Osteoblast (primary cell): ENCODE data around the gene TLE2. TPM values are rescaled to one million over a fixed set of nuclear protein-coding genes. Genes with fewer than 3 reads are reported as not detected.

ENCODE experiments used
- DNase-seq: peaks from one replicate; pipeline ENCODE4 v3.0.0; 2011; ENCODE audit warnings: low spot score, mixed read lengths; ENCODE audit not compliant: insufficient read length; ENCODE audit errors: missing footprints
- H2AFZ ChIP-seq: 2 replicates; pipeline ENCODE4 v1.6.0; 2011; ENCODE audit warnings: mild to moderate bottlenecking, low read length
- H3K27ac ChIP-seq: 2 replicates; pipeline ENCODE4 v1.5.1; 2011; ENCODE audit warnings: mild to moderate bottlenecking, low read depth, low read length, moderate library complexity
- H3K27me3 ChIP-seq: 2 replicates; pipeline ENCODE4 v1.6.0; 2012; ENCODE audit warnings: mild to moderate bottlenecking, control low read depth, inconsistent platforms, low read length, moderate library complexity; ENCODE audit not compliant: insufficient read depth
- H3K36me3 ChIP-seq: 2 replicates; pipeline ENCODE4 v1.5.1; 2011; ENCODE audit warnings: mild to moderate bottlenecking, low read length, control low read depth, moderate library complexity; ENCODE audit not compliant: insufficient read depth
- H3K4me1 ChIP-seq: 2 replicates; pipeline ENCODE4 v1.5.1; 2011; ENCODE audit warnings: mild to moderate bottlenecking, low read length, control low read depth, moderate library complexity; ENCODE audit not compliant: insufficient read depth
- H3K4me2 ChIP-seq: 2 replicates; pipeline ENCODE4 v1.6.0; 2011; ENCODE audit warnings: mild to moderate bottlenecking, low read length; ENCODE audit not compliant: insufficient read depth
- H3K4me3 ChIP-seq: fragments of 200-600 bp; sonication (generic); 3 replicates; pipeline ENCODE4 v1.5.1; 2012; ENCODE audit warnings: mild to moderate bottlenecking, low read length, inconsistent platforms; ENCODE audit not compliant: insufficient read depth
- H3K79me2 ChIP-seq: 2 replicates; pipeline ENCODE4 v1.6.0; 2012; ENCODE audit warnings: mild to moderate bottlenecking, low read length, control low read depth, inconsistent platforms; ENCODE audit not compliant: insufficient read depth
- H3K9me3 ChIP-seq: 2 replicates; pipeline ENCODE4 v1.5.1; 2011; ENCODE audit warnings: low read depth, low read length, control low read depth
- H4K20me1 ChIP-seq: 2 replicates; pipeline ENCODE4 v1.6.0; 2012; ENCODE audit warnings: mild to moderate bottlenecking, low read length, control low read depth; ENCODE audit not compliant: insufficient read depth
- CTCF ChIP-seq: IDR thresholded peaks from 2 replicates; pipeline ENCODE4 v1.5.1; 2011; ENCODE audit warnings: mild to moderate bottlenecking, low read depth, low read length, moderate library complexity; ENCODE audit errors: extremely low read depth
- total RNA-seq: library from RNA; depleted of rRNA; stranded (reverse); fragments of >200 nt; gene quantifications from 2 replicates; pipeline ENCODE4 v1.2.3, GENCODE V29; 2012

Gene TLE2
- total RNA-seq, 1 donor, result 5.1 TPM

GRCh38 chr19:2984215-2984528 lies 44.9 kb downstream of the TLE2 start:
- no peak for TF ChIP-seq CTCF
- peak; percentile 93 for DNase-seq
- Histone ChIP-seq H3K9me3 (no peaks in the 10 kb centered on the region), H3K27ac (no peak overlapping the region), H3K4me1 (peaks cover 18% of the 10 kb centered on the region), H3K79me2 (no peaks in the 10 kb centered on the region), H4K20me1 (no peaks in the 10 kb centered on the region), H3K4me2 (peak overlapping the region; percentile 75), H2AFZ (peak overlapping the region; percentile 81), H3K36me3 (no peaks in the 10 kb centered on the region), H3K4me3 (peak overlapping the region; percentile 68), H3K27me3 (peaks cover 9% of the 10 kb centered on the region)

GRCh38 chr19:2983351-2984214 lies 45.5 kb downstream of the TLE2 start:
- Histone ChIP-seq H4K20me1 (no peaks in the 10 kb centered on the region), H3K27me3 (peaks cover 9% of the 10 kb centered on the region), H3K27ac (peak overlapping the region; percentile 41), H3K4me2 (peak overlapping the region; percentile 75), H3K79me2 (no peaks in the 10 kb centered on the region), H3K9me3 (no peaks in the 10 kb centered on the region), H3K36me3 (no peaks in the 10 kb centered on the region), H3K4me3 (peak overlapping the region; percentile 68), H3K4me1 (peaks cover 20% of the 10 kb centered on the region), H2AFZ (peak overlapping the region; percentile 81)
- no peak for TF ChIP-seq CTCF
- DNase-seq, result peak; percentile 83

- Histone ChIP-seq H2AFZ (peak overlapping the region; percentile 81), H3K4me2 (peak overlapping the region; percentile 75), H3K9me3 (no peaks in the 10 kb centered on the region), H3K79me2 (no peaks in the 10 kb centered on the region), H3K27ac (peak overlapping the region; percentile 41), H4K20me1 (no peaks in the 10 kb centered on the region), H3K36me3 (no peaks in the 10 kb centered on the region), H3K27me3 (peaks cover 9% of the 10 kb centered on the region), H3K4me1 (peaks cover 22% of the 10 kb centered on the region), H3K4me3 (no peak overlapping the region)
- no peak for TF ChIP-seq CTCF
- DNase-seq, result peak; percentile 97
Observed at GRCh38 chr19:2982983-2983350, 46.1 kb downstream of the TLE2 start.

GRCh38 chr19:2982561-2982960 lies 46.5 kb downstream of the TLE2 start:
- no peak for DNase-seq
- no peaks in the 10 kb centered on the region for H3K79me2 ChIP-seq
- H3K27ac ChIP-seq, result no peak overlapping the region
- no peaks in the 10 kb centered on the region for H3K9me3 ChIP-seq
- peaks cover 9% of the 10 kb centered on the region for H3K27me3 ChIP-seq
- no peaks in the 10 kb centered on the region for H3K36me3 ChIP-seq
- no peaks in the 10 kb centered on the region for H4K20me1 ChIP-seq
- peaks cover 22% of the 10 kb centered on the region for H3K4me1 ChIP-seq
- H2AFZ ChIP-seq, result no peak overlapping the region
- H3K4me3 ChIP-seq, result no peak overlapping the region
- no peak for TF ChIP-seq CTCF
- peak overlapping the region; percentile 75 for H3K4me2 ChIP-seq
